Measurements from ENCODE around the gene MPP2.

The MPP2 gene

GRCh38 chr17:43892647-43892952, 14.7 kb downstream of the MPP2 start:
- no peak overlapping the region for H3K4me3 ChIP-seq (replicated peaks; ENCODE audit: low read depth, low read length)
- DNase-seq (ENCODE audit: low read depth) = no peak
- no peak for TF ChIP-seq CTCF (IDR thresholded peaks at IDR 0.05; ENCODE audit: low read length, missing control alignments)

GRCh38 chr17:43891851-43892646, 15.3 kb downstream of the MPP2 start:
- no peak overlapping the region for H3K4me3 ChIP-seq (replicated peaks; ENCODE audit: low read depth, low read length)
- TF ChIP-seq CTCF (IDR thresholded peaks at IDR 0.05; ENCODE audit: low read length, missing control alignments) = no peak
- DNase-seq (ENCODE audit: low read depth) = no peak

- no peak for TF ChIP-seq CTCF (IDR thresholded peaks at IDR 0.05; ENCODE audit: low read length, missing control alignments)
- DNase-seq (ENCODE audit: low read depth) = no peak
Observed at GRCh38 chr17:43890240-43890639, 17.1 kb downstream of the MPP2 start.

GRCh38 chr17:43888548-43888947, 18.8 kb downstream of the MPP2 start:
- TF ChIP-seq CTCF (IDR thresholded peaks at IDR 0.05; ENCODE audit: low read length, missing control alignments) = no peak
- DNase-seq (ENCODE audit: low read depth) = no peak
- no peak overlapping the region for H3K4me3 ChIP-seq (replicated peaks; ENCODE audit: low read depth, low read length)

More at GRCh38 chr17:43890240-43890639, 17.1 kb downstream of the MPP2 start:
- H3K4me3 ChIP-seq (replicated peaks; ENCODE audit: low read depth, low read length) = no peak overlapping the region

GRCh38 chr17:43882761-43883415, 24.4 kb downstream of the MPP2 start:
- no peak overlapping the region for H3K4me3 ChIP-seq (replicated peaks; ENCODE audit: low read depth, low read length)
- DNase-seq (ENCODE audit: low read depth) = no peak
- no peak for TF ChIP-seq CTCF (IDR thresholded peaks at IDR 0.05; ENCODE audit: low read length, missing control alignments)

- TF ChIP-seq CTCF (IDR thresholded peaks at IDR 0.05; ENCODE audit: low read length, missing control alignments) = no peak
- H3K4me3 ChIP-seq (replicated peaks; ENCODE audit: low read depth, low read length) = no peak overlapping the region
- DNase-seq (ENCODE audit: low read depth) = no peak
Observed at GRCh38 chr17:43881758-43882505, 25.4 kb downstream of the MPP2 start.

All from fibroblast of pulmonary artery (primary cell).